ENCODE results near the gene ACIN1. TPM values are rescaled to one million over a fixed set of nuclear protein-coding genes. Genes with fewer than 3 reads are reported as not detected.

Gene ACIN1, protein sequence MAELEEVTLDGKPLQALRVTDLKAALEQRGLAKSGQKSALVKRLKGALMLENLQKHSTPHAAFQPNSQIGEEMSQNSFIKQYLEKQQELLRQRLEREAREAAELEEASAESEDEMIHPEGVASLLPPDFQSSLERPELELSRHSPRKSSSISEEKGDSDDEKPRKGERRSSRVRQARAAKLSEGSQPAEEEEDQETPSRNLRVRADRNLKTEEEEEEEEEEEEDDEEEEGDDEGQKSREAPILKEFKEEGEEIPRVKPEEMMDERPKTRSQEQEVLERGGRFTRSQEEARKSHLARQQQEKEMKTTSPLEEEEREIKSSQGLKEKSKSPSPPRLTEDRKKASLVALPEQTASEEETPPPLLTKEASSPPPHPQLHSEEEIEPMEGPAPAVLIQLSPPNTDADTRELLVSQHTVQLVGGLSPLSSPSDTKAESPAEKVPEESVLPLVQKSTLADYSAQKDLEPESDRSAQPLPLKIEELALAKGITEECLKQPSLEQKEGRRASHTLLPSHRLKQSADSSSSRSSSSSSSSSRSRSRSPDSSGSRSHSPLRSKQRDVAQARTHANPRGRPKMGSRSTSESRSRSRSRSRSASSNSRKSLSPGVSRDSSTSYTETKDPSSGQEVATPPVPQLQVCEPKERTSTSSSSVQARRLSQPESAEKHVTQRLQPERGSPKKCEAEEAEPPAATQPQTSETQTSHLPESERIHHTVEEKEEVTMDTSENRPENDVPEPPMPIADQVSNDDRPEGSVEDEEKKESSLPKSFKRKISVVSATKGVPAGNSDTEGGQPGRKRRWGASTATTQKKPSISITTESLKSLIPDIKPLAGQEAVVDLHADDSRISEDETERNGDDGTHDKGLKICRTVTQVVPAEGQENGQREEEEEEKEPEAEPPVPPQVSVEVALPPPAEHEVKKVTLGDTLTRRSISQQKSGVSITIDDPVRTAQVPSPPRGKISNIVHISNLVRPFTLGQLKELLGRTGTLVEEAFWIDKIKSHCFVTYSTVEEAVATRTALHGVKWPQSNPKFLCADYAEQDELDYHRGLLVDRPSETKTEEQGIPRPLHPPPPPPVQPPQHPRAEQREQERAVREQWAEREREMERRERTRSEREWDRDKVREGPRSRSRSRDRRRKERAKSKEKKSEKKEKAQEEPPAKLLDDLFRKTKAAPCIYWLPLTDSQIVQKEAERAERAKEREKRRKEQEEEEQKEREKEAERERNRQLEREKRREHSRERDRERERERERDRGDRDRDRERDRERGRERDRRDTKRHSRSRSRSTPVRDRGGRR
- polyA plus RNA-seq: 100 to 1,000 TPM in 1 of 4 donors, 10 to 100 TPM in 3; 53.8 to 228 (median 84.7) TPM
- long read RNA-seq, donor 1: 0 reads
- long read RNA-seq, donor 2, partial matches to known transcripts: 44 of 45 reads
- long read RNA-seq, donor 2, other reads (novel, unspliced or antisense): 0 of 45 reads
- long read RNA-seq, donor 3, partial matches to known transcripts: 92 of 98 reads
- long read RNA-seq, donor 3, other reads (novel, unspliced or antisense): 0 of 98 reads
- long read RNA-seq, donor 4: 0 reads
- long read RNA-seq, donor 5, partial matches to known transcripts: 16 of 18 reads
- long read RNA-seq, donor 5, other reads (novel, unspliced or antisense): 0 of 18 reads
- long read RNA-seq, donor 6, partial matches to known transcripts: 31 of 36 reads
- long read RNA-seq, donor 6, other reads (novel, unspliced or antisense): 0 of 36 reads
- long read RNA-seq, donor 7: 0 reads
- long read RNA-seq, donor 8, partial matches to known transcripts: 6 of 10 reads
- long read RNA-seq, donor 8, other reads (novel, unspliced or antisense): 0 of 10 reads
- long read RNA-seq, donor 9, partial matches to known transcripts: 0 of 1 reads
- long read RNA-seq, donor 9, other reads (novel, unspliced or antisense): 0 of 1 reads
- long read RNA-seq, donor 10, partial matches to known transcripts: 94 of 105 reads
- long read RNA-seq, donor 10, other reads (novel, unspliced or antisense): 0 of 105 reads

DNA sequence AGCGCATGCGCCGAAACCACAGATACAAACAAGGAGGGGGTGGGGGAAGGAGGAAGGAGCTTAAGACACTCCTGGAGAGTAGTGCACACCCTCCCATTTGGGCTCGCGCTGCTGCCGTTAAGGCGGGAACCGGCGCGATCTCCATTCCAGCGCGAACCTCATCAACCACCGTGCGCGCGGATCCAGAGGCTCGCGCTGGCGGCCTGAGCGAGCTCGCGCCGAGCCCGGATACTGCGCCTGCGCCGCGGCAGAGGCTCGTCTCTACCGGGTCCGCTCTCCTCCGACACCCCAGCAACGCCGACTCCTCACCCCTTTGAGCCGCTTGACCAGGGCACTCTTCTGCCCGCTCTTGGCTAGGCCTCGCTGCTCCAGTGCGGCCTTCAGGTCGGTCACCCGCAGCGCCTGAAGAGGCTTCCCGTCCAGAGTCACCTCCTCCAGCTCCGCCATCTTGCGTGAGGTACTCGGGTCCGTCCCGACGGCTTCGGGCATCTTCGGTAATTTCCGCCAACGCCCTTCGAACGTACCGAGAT lies at the start of gene ACIN1:
ACIN1 (minus strand) TSS at position 471 of the 530 bp plus-strand sequence; CDS start at position 447, 24 bp downstream.
- peaks cover 0 to 23% (median 18%) of the 10 kb centered on the region in 3 donors for H3K4me1 ChIP-seq (ENCODE audit: control insufficient read depth in 3 of 3, insufficient read depth in 2 of 3, low read depth in 1 of 3, low read length in 2 of 3)
- peak in 1 of 2 donors; percentile 78 for DNase-seq
- peaks cover 9 to 32% (median 13%) of the 10 kb centered on the region in 3 donors for H3K36me3 ChIP-seq (ENCODE audit: control insufficient read depth in 3 of 3, insufficient read depth in 2 of 3, low read depth in 1 of 3, low read length in 3 of 3)
- no peak for FAIRE-seq
- H3K27ac ChIP-seq (ENCODE audit: low read depth in 1 of 3, low read length in 2 of 3): peak within 1 kb of the TSS; percentile 96 to 100 (median 98)
- no peaks in the 10 kb centered on the region for H3K27me3 ChIP-seq (ENCODE audit: control insufficient read depth in 3 of 3, insufficient read depth in 3 of 3, low read length in 3 of 3)
- H3K9me3 ChIP-seq (ENCODE audit: control insufficient read depth in 2 of 2, insufficient read depth in 1 of 2, low read depth in 1 of 2, low read length in 1 of 2): no peaks in the 10 kb centered on the region
- peak within 1 kb of the TSS; percentile 48 to 81 (median 75) for H3K4me3 ChIP-seq (ENCODE audit: low read depth in 1 of 3, low read length in 3 of 3)
- WGBS, 3 donors: 0% methylated on average over 50 to 55 of the region's 55 CpGs

DNA sequence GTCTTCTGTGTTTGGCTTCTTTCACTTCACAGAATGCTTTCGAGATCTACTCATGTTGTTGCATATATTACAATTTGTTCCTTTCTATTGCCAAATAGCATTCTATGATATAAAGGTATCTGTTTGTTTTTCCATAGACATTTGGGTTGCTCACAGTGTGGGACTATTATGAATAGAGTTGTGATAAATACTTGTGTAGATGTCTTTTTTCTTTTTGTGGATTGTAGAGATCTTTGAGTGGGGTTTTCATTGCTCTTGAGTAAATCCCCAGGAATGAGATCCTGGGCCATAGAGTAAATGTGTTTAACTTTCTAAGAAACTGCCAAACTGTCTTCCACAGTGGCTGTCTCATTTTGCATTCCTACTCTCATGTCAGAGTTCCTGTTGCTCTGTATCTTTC lies 49.0 kb upstream of the ACIN1 start:
- no peak for FAIRE-seq
- DNase-seq: no peak
- H3K9me3 ChIP-seq (ENCODE audit: control insufficient read depth in 2 of 2, insufficient read depth in 1 of 2, low read depth in 1 of 2, low read length in 1 of 2): no peaks in the 10 kb centered on the region
- no peaks in the 10 kb centered on the region for H3K27me3 ChIP-seq (ENCODE audit: control insufficient read depth in 3 of 3, insufficient read depth in 3 of 3, low read length in 3 of 3)
- peaks cover 0 to 13% (median 0%) of the 10 kb centered on the region in 3 donors for H3K4me1 ChIP-seq (ENCODE audit: control insufficient read depth in 3 of 3, insufficient read depth in 2 of 3, low read depth in 1 of 3, low read length in 2 of 3)
- no peak overlapping the region for H3K27ac ChIP-seq (ENCODE audit: low read depth in 1 of 3, low read length in 2 of 3)
- peaks cover 0 to 53% (median 4%) of the 10 kb centered on the region in 3 donors for H3K36me3 ChIP-seq (ENCODE audit: control insufficient read depth in 3 of 3, insufficient read depth in 2 of 3, low read depth in 1 of 3, low read length in 3 of 3)
- H3K4me3 ChIP-seq (ENCODE audit: low read depth in 1 of 3, low read length in 3 of 3): no peak overlapping the region
- 81 to 89% (median 88%) methylated on average over 1 of the region's 1 CpG for WGBS, 3 donors

DNA sequence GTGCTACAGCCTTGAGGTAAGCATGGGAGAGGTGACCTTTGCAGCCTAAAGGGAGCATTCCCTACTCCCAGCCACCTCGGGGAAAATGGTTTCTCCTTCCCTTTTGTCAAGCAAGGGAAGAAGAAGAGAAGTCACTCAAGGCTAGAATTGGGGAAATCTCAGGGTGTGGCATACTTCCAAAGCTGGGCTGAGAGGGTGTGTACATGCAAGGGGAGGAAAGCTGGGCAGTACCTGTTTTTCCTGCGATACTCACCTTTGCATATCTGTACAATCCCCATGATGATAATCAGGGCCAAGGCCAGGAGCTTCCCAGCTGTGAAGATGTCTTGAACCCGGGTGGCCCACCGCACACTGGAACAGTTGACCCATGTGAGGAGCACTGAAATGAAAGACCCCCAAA lies 47.9 kb upstream of the ACIN1 start:
- Histone ChIP-seq H3K27ac (ENCODE audit: low read depth in 1 of 3, low read length in 2 of 3) (no peak overlapping the region), H3K4me3 (ENCODE audit: low read depth in 1 of 3, low read length in 3 of 3) (no peak overlapping the region), H3K36me3 (ENCODE audit: control insufficient read depth in 3 of 3, insufficient read depth in 2 of 3, low read depth in 1 of 3, low read length in 3 of 3) (peaks cover 0 to 54% (median 2%) of the 10 kb centered on the region in 3 donors), H3K27me3 (ENCODE audit: control insufficient read depth in 3 of 3, insufficient read depth in 3 of 3, low read length in 3 of 3) (no peaks in the 10 kb centered on the region), H3K4me1 (ENCODE audit: control insufficient read depth in 3 of 3, insufficient read depth in 2 of 3, low read depth in 1 of 3, low read length in 2 of 3) (peaks cover 0 to 20% (median 0%) of the 10 kb centered on the region in 3 donors), H3K9me3 (ENCODE audit: control insufficient read depth in 2 of 2, insufficient read depth in 1 of 2, low read depth in 1 of 2, low read length in 1 of 2) (no peaks in the 10 kb centered on the region)
- DNase-seq (no peak), FAIRE-seq (no peak)
- 82 to 86% (median 82%) methylated on average over 4 of the region's 4 CpGs for WGBS, 3 donors

DNA sequence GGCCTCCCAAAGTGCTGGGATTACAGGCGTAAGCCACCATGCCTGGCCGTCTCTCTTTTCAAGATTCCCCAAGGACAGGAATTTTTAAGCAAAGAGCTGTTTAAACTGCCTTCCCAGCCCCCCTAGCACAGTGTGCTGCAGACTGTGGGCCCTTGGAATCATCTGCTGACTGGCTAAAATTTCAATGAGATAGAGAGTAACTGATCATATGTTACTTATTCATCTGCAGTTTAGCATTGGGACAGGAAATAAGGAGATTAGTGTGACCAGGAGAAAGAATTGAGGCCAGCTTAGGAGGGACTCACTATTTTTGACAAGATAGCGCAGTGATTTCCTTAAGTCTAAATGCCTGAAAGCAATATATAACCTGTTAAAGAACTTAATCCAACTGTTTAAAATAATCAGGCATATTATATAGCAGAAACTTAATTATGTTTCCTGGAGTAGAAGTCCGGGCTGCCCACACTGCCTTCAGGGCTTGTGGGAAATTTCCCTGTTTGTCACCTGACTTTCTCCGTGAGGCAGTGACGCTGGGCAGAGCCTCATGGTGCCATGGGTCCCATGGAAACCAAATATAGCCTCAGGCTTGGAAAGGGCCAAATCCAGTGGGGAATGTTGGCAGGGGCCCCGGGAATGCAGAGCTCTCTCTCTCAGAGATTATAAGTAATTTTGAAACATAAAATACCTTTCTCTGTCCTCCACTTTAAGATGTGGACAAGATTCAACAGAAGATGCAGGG lies 46.9 kb upstream of the ACIN1 start:
- Histone ChIP-seq H3K4me1 (ENCODE audit: control insufficient read depth in 3 of 3, insufficient read depth in 2 of 3, low read depth in 1 of 3, low read length in 2 of 3) (peaks cover 0 to 19% (median 0%) of the 10 kb centered on the region in 3 donors), H3K36me3 (ENCODE audit: control insufficient read depth in 3 of 3, insufficient read depth in 2 of 3, low read depth in 1 of 3, low read length in 3 of 3) (peaks cover 0 to 61% (median 0%) of the 10 kb centered on the region in 3 donors), H3K9me3 (ENCODE audit: control insufficient read depth in 2 of 2, insufficient read depth in 1 of 2, low read depth in 1 of 2, low read length in 1 of 2) (no peaks in the 10 kb centered on the region), H3K27me3 (ENCODE audit: control insufficient read depth in 3 of 3, insufficient read depth in 3 of 3, low read length in 3 of 3) (no peaks in the 10 kb centered on the region), H3K4me3 (ENCODE audit: low read depth in 1 of 3, low read length in 3 of 3) (no peak overlapping the region), H3K27ac (ENCODE audit: low read depth in 1 of 3, low read length in 2 of 3) (no peak overlapping the region)
- DNase-seq (no peak), FAIRE-seq (no peak)
- 74 to 89% (median 81%) methylated on average over 7 of the region's 7 CpGs for WGBS, 3 donors

DNA sequence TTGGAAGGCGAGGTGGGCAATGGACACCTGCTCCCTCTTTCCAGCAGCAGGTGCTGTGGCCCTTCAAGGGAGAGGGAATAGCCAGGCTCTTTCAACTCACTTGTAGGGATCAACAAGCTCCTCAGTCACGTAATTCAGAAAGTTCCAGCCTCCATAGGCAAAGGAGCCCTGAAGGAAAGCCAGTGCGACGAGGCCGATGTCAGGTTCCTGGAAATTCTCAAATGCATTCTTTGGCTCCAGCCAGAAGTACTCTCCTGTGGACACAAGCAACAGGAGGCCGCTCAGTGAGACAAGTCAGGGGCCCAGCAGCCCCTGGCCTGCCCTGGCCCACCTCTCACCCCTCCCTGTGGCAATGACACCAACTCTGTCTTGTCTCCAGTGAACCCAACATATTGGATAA lies 45.4 kb upstream of the ACIN1 start:
- Histone ChIP-seq H3K36me3 (ENCODE audit: control insufficient read depth in 3 of 3, insufficient read depth in 2 of 3, low read depth in 1 of 3, low read length in 3 of 3) (peaks cover 0 to 70% (median 0%) of the 10 kb centered on the region in 3 donors), H3K27me3 (ENCODE audit: control insufficient read depth in 3 of 3, insufficient read depth in 3 of 3, low read length in 3 of 3) (no peaks in the 10 kb centered on the region), H3K4me1 (ENCODE audit: control insufficient read depth in 3 of 3, insufficient read depth in 2 of 3, low read depth in 1 of 3, low read length in 2 of 3) (peaks cover 0 to 10% (median 0%) of the 10 kb centered on the region in 3 donors), H3K4me3 (ENCODE audit: low read depth in 1 of 3, low read length in 3 of 3) (no peak overlapping the region), H3K27ac (ENCODE audit: low read depth in 1 of 3, low read length in 2 of 3) (no peak overlapping the region), H3K9me3 (ENCODE audit: control insufficient read depth in 2 of 2, insufficient read depth in 1 of 2, low read depth in 1 of 2, low read length in 1 of 2) (no peaks in the 10 kb centered on the region)
- DNase-seq (no peak), FAIRE-seq (no peak)
- 87 to 92% (median 87%) methylated on average over 6 of the region's 6 CpGs for WGBS, 3 donors

DNA sequence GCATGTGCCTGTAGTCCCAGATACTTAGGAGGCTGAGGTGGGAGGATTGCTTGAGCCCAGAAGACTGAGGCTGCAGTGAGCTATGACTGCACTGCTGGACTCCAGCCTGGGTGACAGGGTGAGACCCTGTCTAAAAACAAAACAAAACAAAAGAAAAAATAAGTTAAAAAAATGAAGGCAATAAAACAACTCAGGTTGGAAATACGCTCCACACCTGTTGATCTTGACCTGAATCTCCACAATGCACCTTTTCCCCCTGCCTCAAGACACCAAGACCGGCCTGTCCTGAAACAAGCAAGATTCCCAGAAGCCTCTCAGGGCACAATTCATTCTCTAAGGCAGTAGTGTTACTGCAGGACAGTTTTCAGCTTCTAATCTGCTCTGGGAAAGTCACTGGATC lies 44.9 kb upstream of the ACIN1 start:
- no peaks in the 10 kb centered on the region for H3K27me3 ChIP-seq (ENCODE audit: control insufficient read depth in 3 of 3, insufficient read depth in 3 of 3, low read length in 3 of 3)
- no peak for FAIRE-seq
- peaks cover 0 to 66% (median 0%) of the 10 kb centered on the region in 3 donors for H3K36me3 ChIP-seq (ENCODE audit: control insufficient read depth in 3 of 3, insufficient read depth in 2 of 3, low read depth in 1 of 3, low read length in 3 of 3)
- no peak overlapping the region for H3K4me3 ChIP-seq (ENCODE audit: low read depth in 1 of 3, low read length in 3 of 3)
- peaks cover 0 to 9% (median 0%) of the 10 kb centered on the region in 3 donors for H3K4me1 ChIP-seq (ENCODE audit: control insufficient read depth in 3 of 3, insufficient read depth in 2 of 3, low read depth in 1 of 3, low read length in 2 of 3)
- no peak for DNase-seq
- no peak overlapping the region for H3K27ac ChIP-seq (ENCODE audit: low read depth in 1 of 3, low read length in 2 of 3)
- H3K9me3 ChIP-seq (ENCODE audit: control insufficient read depth in 2 of 2, insufficient read depth in 1 of 2, low read depth in 1 of 2, low read length in 1 of 2): no peaks in the 10 kb centered on the region
- WGBS, 3 donors: 93 to 98% (median 96%) methylated on average over 2 of the region's 2 CpGs
